Measurements from ENCODE around the gene PRKAA1.
A peak's percentile ranks its signal among the peaks of the same experiment; 100 is the strongest.
"Not testable (repeated sequence)": the region's sequence is repeated elsewhere in the genome, so short reads cannot be mapped to it uniquely, and the experiment has no call there.

The PRKAA1 gene

GRCh38 chr5:40825461-40826043, 27.4 kb upstream of the PRKAA1 start:
- not testable (repeated sequence) for DNase-seq

- no peak for DNase-seq
These were observed 25.3 kb upstream of the PRKAA1 start for GRCh38 chr5:40823459-40823858.

- no peak for DNase-seq
These were observed 15.6 kb upstream of the PRKAA1 start for GRCh38 chr5:40813698-40814281.

- no peak for DNase-seq
These were observed 14.0 kb upstream of the PRKAA1 start for GRCh38 chr5:40812125-40812524.

- DNase-seq, result no peak
These were observed 3.8 kb upstream of the PRKAA1 start for GRCh38 chr5:40801771-40802562.

GRCh38 chr5:40799258-40799657, 1.1 kb upstream of the PRKAA1 start:
- no peak for DNase-seq

- DNase-seq, result no peak
These were observed 632 bp upstream of the PRKAA1 start for GRCh38 chr5:40798801-40799210.

GRCh38 chr5:40797273-40798011, 732 bp downstream of the PRKAA1 start:
- peak; percentile 83 for DNase-seq

- DNase-seq, result no peak
These were observed 1.7 kb downstream of the PRKAA1 start for GRCh38 chr5:40796487-40796889.

GRCh38 chr5:40794877-40795276, 3.3 kb downstream of the PRKAA1 start:
- not testable (repeated sequence) for DNase-seq

GRCh38 chr5:40794340-40794739, 3.8 kb downstream of the PRKAA1 start:
- DNase-seq, result not testable (repeated sequence)

- DNase-seq, result not testable (repeated sequence)
These were observed 5.5 kb downstream of the PRKAA1 start for GRCh38 chr5:40792691-40793090.

GRCh38 chr5:40791715-40792139, 6.4 kb downstream of the PRKAA1 start:
- no peak for DNase-seq

GRCh38 chr5:40790947-40791593, 7.1 kb downstream of the PRKAA1 start:
- DNase-seq, result no peak

GRCh38 chr5:40788941-40789340, 9.2 kb downstream of the PRKAA1 start:
- not testable (repeated sequence) for DNase-seq

- DNase-seq, result no peak
These were observed 10.2 kb downstream of the PRKAA1 start for GRCh38 chr5:40787986-40788385.

- not testable (repeated sequence) for DNase-seq
These were observed 11.5 kb downstream of the PRKAA1 start for GRCh38 chr5:40786664-40787063.

- DNase-seq, result no peak
These were observed 13.3 kb downstream of the PRKAA1 start for GRCh38 chr5:40784916-40785315.

- DNase-seq, result no peak
These were observed 14.0 kb downstream of the PRKAA1 start for GRCh38 chr5:40784027-40784653.

GRCh38 chr5:40781843-40782409, 16.2 kb downstream of the PRKAA1 start:
- no peak for DNase-seq

GRCh38 chr5:40780858-40781257, 17.3 kb downstream of the PRKAA1 start:
- no peak for DNase-seq

GRCh38 chr5:40780199-40780598, 18.0 kb downstream of the PRKAA1 start:
- no peak for DNase-seq

All from CD4-positive, alpha-beta T cell treated with Interleukin-17A for 4 hours (primary cell).